HFF-Myc (cell line): ENCODE measurements around the gene CRYBG1.
"Not testable (repeated sequence)": the region's sequence is repeated elsewhere in the genome, so short reads cannot be mapped to it uniquely, and the experiment has no call there.

Experiments used
- DNase-seq: peaks from one replicate; pipeline ENCODE4 v3.0.0-alpha.2; 2011; ENCODE audit warnings: low read depth; ENCODE audit errors: extremely low read depth
- H3K4me3 ChIP-seq: replicated peaks from 2 replicates; pipeline ENCODE4 v1.5.1; 2011; ENCODE audit warnings: low read depth, mild to moderate bottlenecking, control low read depth, low read length
- CTCF ChIP-seq: IDR thresholded peaks from 2 replicates; pipeline ENCODE4 v1.5.1; 2012; ENCODE audit warnings: mild to moderate bottlenecking, low read depth, low read length, control low read depth; ENCODE audit errors: missing control alignments

CRYBG1 gene

GRCh38 chr6:106549521-106549920 is 189.0 kb downstream of the CRYBG1 start:
- no peak for TF ChIP-seq CTCF
- DNase-seq = no peak
- no peak overlapping the region for H3K4me3 ChIP-seq

- no peak overlapping the region for H3K4me3 ChIP-seq
- DNase-seq = no peak
- TF ChIP-seq CTCF = no peak
Measured at GRCh38 chr6:106551155-106551554, 190.6 kb downstream of the CRYBG1 start.

GRCh38 chr6:106553440-106553839 is 192.9 kb downstream of the CRYBG1 start:
- H3K4me3 ChIP-seq = no peak overlapping the region
- no peak for DNase-seq
- TF ChIP-seq CTCF = no peak

- TF ChIP-seq CTCF = no peak
- no peak overlapping the region for H3K4me3 ChIP-seq
- no peak for DNase-seq
Measured at GRCh38 chr6:106555767-106556166, 195.2 kb downstream of the CRYBG1 start.

GRCh38 chr6:106556368-106556960 is 195.9 kb downstream of the CRYBG1 start:
- no peak for DNase-seq
- no peak overlapping the region for H3K4me3 ChIP-seq
- no peak for TF ChIP-seq CTCF

- no peak for TF ChIP-seq CTCF
- H3K4me3 ChIP-seq = no peak overlapping the region
- no peak for DNase-seq
Measured at GRCh38 chr6:106557837-106558236, 197.3 kb downstream of the CRYBG1 start.

GRCh38 chr6:106558364-106558763 is 197.8 kb downstream of the CRYBG1 start:
- DNase-seq = no peak
- no peak for TF ChIP-seq CTCF
- no peak overlapping the region for H3K4me3 ChIP-seq

GRCh38 chr6:106559659-106560058 is 199.1 kb downstream of the CRYBG1 start:
- not testable (repeated sequence) for DNase-seq, H3K4me3 ChIP-seq
